HS-27A (cell line): ENCODE results near the gene CLCA4.

ENCODE experiments used
- DNase-seq: peaks from one replicate; pipeline ENCODE4 v3.0.0-alpha.2; 2012; ENCODE audit warnings: low read depth, missing footprints

CLCA4 gene

GRCh38 chr1:86616871-86617270, 70.0 kb downstream of the CLCA4 start:
- DNase-seq, result no peak

- no peak for DNase-seq
These were observed 71.5 kb downstream of the CLCA4 start for GRCh38 chr1:86618358-86618757.

- no peak for DNase-seq
These were observed 72.4 kb downstream of the CLCA4 start for GRCh38 chr1:86619313-86619712.

GRCh38 chr1:86621286-86621685, 74.4 kb downstream of the CLCA4 start:
- DNase-seq, result no peak
